Fibroblast of the aortic adventitia (primary cell): ENCODE measurements around the gene PNPLA5. TPM values are rescaled to one million over a fixed set of nuclear protein-coding genes. Genes with fewer than 3 reads are reported as not detected.

Source experiments
- DNase-seq: peaks from one replicate; pipeline ENCODE4 v3.0.0-alpha.2; 2010; ENCODE audit warnings: low read depth
- H3K4me3 ChIP-seq: 2 replicates; pipeline ENCODE4 v1.5.1; 2011; ENCODE audit warnings: low read depth, mild to moderate bottlenecking, control low read depth, low read length, moderate library complexity
- total RNA-seq: library from RNA; depleted of rRNA; stranded (reverse); fragments of >200 nt; gene quantifications from 2 replicates; pipeline ENCODE4 v1.2.3, GENCODE V29; 2012; ENCODE audit warnings: low replicate concordance
- TF ChIP-seq, protein P1 (sequence below): IDR thresholded peaks from 2 replicates; pipeline ENCODE4 v1.5.1; 2011; ENCODE audit warnings: mild to moderate bottlenecking, low read length, control low read depth, inconsistent platforms; ENCODE audit not compliant: insufficient read depth

PNPLA5 gene
- total RNA-seq, 1 donor, result not detected

DNA sequence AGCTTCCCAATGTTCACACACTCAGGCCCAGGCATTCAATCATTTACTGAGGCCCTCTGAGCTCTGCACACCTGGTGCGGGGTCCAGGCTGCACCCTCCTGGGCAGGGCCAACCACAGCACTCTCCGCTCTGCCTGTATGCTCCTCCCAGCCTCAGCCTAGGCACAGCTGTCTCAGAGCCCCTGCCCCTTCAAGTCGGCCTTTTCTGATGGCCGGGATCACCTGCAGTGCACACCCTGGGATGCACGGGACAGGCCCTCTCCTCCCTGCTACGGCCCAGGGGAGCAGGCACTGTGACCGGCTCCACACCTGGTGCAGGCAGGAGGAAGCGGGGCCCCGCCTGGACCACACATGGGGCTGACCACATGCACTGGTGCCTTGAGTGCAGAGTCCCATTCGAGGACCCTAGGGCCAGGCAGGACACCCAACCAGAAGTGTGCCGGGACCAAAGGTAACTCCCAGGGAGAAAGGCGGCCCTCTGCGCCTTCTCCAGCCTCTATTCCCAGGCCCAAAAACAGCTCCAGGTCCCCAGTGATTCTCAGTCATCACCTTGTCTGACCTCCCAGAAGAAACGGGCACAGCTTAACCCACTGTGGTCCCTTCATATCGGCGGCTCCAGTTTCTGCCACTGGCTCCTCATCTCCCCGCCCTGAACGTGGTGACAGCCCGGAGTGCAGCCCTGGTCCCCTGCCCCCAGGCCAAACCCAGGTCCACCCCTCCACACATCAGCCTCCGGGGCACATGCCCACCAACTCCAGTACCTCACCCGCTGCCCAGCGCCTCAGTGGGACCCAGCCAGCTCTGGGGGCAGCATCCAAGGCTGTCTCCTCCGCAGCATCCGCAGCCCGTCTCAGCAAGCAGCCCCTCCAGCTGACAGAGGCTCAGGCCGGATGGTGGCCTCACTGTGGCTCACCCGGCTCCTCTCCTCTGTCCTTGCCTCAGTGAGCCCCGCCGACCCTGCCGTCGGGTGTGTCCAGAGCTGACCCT, 47.0 kb downstream of the PNPLA5 start:
- TF ChIP-seq, protein P1, sequence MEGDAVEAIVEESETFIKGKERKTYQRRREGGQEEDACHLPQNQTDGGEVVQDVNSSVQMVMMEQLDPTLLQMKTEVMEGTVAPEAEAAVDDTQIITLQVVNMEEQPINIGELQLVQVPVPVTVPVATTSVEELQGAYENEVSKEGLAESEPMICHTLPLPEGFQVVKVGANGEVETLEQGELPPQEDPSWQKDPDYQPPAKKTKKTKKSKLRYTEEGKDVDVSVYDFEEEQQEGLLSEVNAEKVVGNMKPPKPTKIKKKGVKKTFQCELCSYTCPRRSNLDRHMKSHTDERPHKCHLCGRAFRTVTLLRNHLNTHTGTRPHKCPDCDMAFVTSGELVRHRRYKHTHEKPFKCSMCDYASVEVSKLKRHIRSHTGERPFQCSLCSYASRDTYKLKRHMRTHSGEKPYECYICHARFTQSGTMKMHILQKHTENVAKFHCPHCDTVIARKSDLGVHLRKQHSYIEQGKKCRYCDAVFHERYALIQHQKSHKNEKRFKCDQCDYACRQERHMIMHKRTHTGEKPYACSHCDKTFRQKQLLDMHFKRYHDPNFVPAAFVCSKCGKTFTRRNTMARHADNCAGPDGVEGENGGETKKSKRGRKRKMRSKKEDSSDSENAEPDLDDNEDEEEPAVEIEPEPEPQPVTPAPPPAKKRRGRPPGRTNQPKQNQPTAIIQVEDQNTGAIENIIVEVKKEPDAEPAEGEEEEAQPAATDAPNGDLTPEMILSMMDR, result no peak
- H3K4me3 ChIP-seq, result no peak overlapping the region
- DNase-seq, result no peak

DNA sequence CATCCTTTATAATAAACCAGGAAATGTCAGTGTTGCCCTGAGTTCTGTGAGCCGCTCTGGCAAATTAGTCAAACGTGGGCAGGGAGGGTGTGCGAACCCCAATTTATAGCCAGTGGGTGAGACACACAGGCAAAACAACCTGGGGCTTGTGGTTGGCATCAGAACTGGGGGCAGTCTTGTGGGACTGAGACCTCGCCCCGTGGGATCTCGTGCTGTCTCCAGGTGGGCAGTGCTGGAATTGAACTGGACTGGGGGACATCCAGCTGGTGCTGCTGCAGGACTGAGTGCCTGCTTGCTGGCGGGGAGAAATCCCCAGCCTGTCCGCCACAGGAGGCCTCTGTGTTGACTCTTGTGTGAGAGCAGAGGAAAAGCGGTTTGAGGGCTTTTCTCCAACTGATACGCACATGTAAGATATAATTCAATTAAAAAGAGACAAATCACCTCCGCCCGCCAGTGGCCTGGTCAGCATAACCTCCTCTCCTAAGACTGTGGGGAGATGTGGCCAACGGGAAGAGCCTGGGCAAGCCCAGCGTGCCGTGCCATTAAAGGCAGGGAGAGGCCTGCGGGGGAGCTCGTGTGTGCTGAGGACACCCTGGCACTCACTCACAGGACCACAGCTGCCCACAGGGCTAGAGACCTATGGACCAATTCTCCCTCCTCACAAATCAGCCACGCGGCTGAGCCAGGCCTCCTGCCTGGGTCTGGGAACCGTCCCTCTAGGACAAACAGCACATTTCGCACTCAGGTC, 47.9 kb downstream of the PNPLA5 start:
- TF ChIP-seq, protein P1, result no peak
- no peak overlapping the region for H3K4me3 ChIP-seq
- DNase-seq, result no peak

DNA sequence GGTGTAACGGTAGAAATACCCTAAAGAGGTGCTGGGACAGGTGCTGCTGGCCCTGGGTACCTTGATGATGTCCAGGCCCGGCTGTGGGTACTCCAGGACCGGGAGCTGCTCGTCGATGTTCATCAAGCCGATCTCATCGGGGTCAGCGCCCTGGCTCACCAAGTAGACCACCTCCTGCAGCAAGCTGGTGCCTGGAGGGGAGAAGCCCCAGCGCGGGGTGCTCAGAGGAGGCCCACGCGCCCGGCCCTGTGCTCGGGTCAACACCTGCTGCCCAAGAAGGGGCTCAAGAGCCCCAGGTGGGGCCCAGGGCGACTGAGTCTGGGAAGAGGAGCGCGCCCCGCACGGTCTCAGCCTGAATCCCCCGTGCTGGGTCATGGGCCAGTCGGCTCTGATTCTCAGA, 50.1 kb downstream of the PNPLA5 start:
- DNase-seq, result no peak
- no peak overlapping the region for H3K4me3 ChIP-seq

DNA sequence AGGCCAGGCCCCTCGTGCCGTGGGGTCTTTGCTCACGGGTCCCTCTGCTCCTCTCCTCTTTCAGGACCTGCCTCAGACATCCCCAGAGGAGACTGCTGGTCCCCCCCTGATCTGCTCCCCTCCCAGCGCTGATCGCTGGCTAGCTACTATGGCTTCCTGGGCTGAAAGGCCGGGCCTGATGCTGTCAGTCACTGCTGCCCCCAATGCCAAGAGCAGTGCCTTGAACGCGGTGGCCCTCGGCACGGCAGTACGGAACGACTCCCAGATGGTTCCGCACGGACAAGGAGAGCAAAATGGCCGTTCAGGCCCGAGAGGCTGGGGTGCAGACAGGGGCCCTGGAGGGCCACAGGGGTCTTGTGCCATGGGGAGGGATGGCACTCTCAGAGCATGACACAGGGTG, 51.0 kb downstream of the PNPLA5 start:
- no peak overlapping the region for H3K4me3 ChIP-seq
- TF ChIP-seq, protein P1, result no peak
- DNase-seq, result no peak

More for the DNA sequence above, 50.1 kb downstream of the PNPLA5 start:
- TF ChIP-seq, protein P1, result no peak

DNA sequence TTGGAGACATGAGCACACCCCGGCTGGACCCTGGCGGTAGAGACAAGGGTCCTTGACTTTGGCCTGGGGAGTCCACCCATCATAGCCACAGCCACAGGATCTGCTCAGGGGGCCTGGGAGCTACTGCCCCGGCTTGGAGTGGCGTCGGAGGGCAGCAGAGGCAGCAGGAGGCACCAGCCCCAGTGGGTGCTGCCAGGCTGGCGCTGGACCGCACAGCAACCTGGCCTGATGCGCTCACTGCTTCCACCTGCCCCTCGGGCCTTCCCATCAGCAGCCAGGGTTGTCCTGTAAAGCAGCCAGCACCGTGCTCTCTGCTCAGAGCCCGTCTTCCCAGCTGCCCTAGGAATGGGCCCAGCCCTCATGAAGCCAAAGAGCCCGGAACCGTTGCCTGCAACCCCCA, 51.4 kb downstream of the PNPLA5 start:
- no peak overlapping the region for H3K4me3 ChIP-seq
- no peak for DNase-seq
- TF ChIP-seq, protein P1, result no peak

DNA sequence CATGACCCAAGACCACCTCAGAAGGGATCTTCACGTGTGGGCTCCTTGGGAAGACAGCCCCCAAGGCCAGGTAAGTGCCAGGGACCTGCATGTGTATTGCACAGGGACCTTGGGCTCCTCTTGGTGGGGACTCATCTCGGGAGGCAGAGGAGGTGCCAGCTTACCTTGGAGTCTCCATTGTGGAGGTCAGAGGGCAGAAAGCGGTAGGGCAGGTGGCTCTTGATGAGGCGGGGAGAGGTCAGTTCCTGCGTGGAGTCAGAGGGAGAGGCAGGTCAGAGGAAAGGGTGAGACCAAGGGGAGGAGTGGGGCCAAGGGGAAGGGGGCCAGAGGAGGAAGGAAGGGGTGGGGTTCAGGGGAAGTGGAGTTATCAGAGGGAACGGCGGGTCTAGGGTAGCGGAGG, 52.0 kb downstream of the PNPLA5 start:
- DNase-seq, result no peak
- no peak overlapping the region for H3K4me3 ChIP-seq
- TF ChIP-seq, protein P1, result no peak
